Measurements from ENCODE around the gene SDR42E1. TPM values are rescaled to one million over a fixed set of nuclear protein-coding genes. Genes with fewer than 3 reads are reported as not detected.

Gene SDR42E1
- total and polyA plus RNA-seq, 2 of the 4 experiments (the other 2 are of a cell fraction): 0.44 to 0.72 TPM

DNA sequence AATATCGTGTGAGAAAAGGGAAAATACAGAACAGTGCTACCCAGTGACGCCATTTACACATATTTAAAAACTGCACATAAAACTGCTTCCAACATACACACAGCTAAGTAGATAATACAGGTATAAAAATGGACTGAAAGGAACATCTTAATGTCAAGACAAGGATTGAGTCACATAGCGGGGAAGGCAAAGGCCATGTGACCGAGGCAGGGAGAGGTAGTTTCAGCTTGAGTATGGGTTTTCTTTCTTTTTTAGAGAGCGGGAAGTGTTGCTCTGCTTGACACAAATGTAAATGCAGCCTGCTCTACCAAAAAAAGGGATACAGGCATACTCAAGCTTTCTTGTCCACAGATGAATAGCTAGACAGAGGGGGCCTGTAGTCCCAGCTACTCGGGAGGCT lies 46.5 kb downstream of the SDR42E1 start:
- H3K4ac ChIP-seq (ENCODE audit: low read depth, low read length): no peak overlapping the region
- no peaks in the 10 kb centered on the region for H3K27me3 ChIP-seq (ENCODE audit: control insufficient read depth, insufficient read depth, low read length)
- H3K18ac ChIP-seq (ENCODE audit: low read depth, low read length): no peak overlapping the region
- no peak overlapping the region for H3K27ac ChIP-seq (ENCODE audit: insufficient read depth, low read length)
- H3K14ac ChIP-seq (replicated peaks; ENCODE audit: low read depth, low read length): no peak overlapping the region
- no peak overlapping the region for H4K8ac ChIP-seq (ENCODE audit: low read depth in 2 of 2, low read length in 2 of 2)
- WGBS, 2 experiments (ENCODE audit: extremely low coverage in 2 of 2, insufficient read length in 1 of 2): 100% methylated on average over 1 of the region's 6 CpGs; no CpG with 5 or more reads in 1 of the 2 experiments
- ATAC-seq (ENCODE audit: low read depth): no peak
- H2AK9ac ChIP-seq (replicated peaks; ENCODE audit: low read depth, low read length, poor library complexity): no peak overlapping the region
- no peak overlapping the region for H2BK5ac ChIP-seq (ENCODE audit: low read depth, low read length, poor library complexity, severe bottlenecking)
- no peak overlapping the region for H4K5ac ChIP-seq (ENCODE audit: low read depth, low read length)
- H3K9me3 ChIP-seq (ENCODE audit: control insufficient read depth, insufficient read depth, low read length): no peaks in the 10 kb centered on the region
- H2AFZ ChIP-seq (replicated peaks; ENCODE audit: low read length, poor library complexity): no peak overlapping the region
- no peak overlapping the region for H3K23ac ChIP-seq (ENCODE audit: low read depth, low read length)
- BruUV-seq (replicated peaks): no TSS peak
- H3K9ac ChIP-seq (ENCODE audit: low read depth, low read length): no peak overlapping the region
- no peak overlapping the region for H2BK15ac ChIP-seq (ENCODE audit: low read depth, low read length)
- no peaks in the 10 kb centered on the region for H3K79me1 ChIP-seq (ENCODE audit: low read depth in 1 of 2, low read length in 2 of 2)
- H3K4me2 ChIP-seq (ENCODE audit: low read depth, low read length): no peak overlapping the region
- H2BK20ac ChIP-seq (ENCODE audit: low read depth, low read length): no peak overlapping the region
- H3K9me1 ChIP-seq (ENCODE audit: insufficient read depth, low read length): no peaks in the 10 kb centered on the region
- H3K36me3 ChIP-seq (ENCODE audit: control insufficient read depth, insufficient read depth, low read length): no peaks in the 10 kb centered on the region
- dilution Hi-C loops (cut with HindIII; ENCODE audit: low sequenced_read_pairs, unreplicated experiment) (no loop called here), intact Hi-C loops (cut with micrococcal nuclease) (no loop called here), in situ Hi-C loops (cut with MboI; ENCODE audit: low sequenced_read_pairs) (no loop called here)
- H3K4me1 ChIP-seq (ENCODE audit: control insufficient read depth, insufficient read depth, low read length): no peaks in the 10 kb centered on the region
- no peak overlapping the region for H3K56ac ChIP-seq (ENCODE audit: extremely low read depth, insufficient read depth, low read length)
- no peak for DNase-seq
- no peak overlapping the region for H4K91ac ChIP-seq (ENCODE audit: insufficient read depth, low read depth, low read length)
- H3K4me3 ChIP-seq (ENCODE audit: insufficient read depth, low read depth, low read length): no peak overlapping the region
- H4K20me1 ChIP-seq (ENCODE audit: insufficient read depth, low read length): no peaks in the 10 kb centered on the region
- no peak overlapping the region for H2AK5ac ChIP-seq (ENCODE audit: low read depth, low read length)
- ChIA-PET CTCF (no interaction called here), POLR2A (ENCODE audit: unreplicated experiment) (no interaction called here)
- TF ChIP-seq RAD21 (IDR thresholded peaks at IDR 0.05; ENCODE audit: low read length): no peak
- TF ChIP-seq FOS (IDR thresholded peaks at IDR 0.05; ENCODE audit: low read depth, low read length): no peak
- TF ChIP-seq CHD1 (IDR thresholded peaks at IDR 0.05; ENCODE audit: low read depth, low read length): no peak
- TF ChIP-seq POLR2A (IDR thresholded peaks at IDR 0.05; ENCODE audit: low read depth, low read length): no peak
- TF ChIP-seq CEBPB (IDR thresholded peaks at IDR 0.05; ENCODE audit: low read depth, low read length): no peak
- no peak for TF ChIP-seq SMC3 (IDR thresholded peaks at IDR 0.05; ENCODE audit: low read depth, low read length)
- TF ChIP-seq, protein P1, sequence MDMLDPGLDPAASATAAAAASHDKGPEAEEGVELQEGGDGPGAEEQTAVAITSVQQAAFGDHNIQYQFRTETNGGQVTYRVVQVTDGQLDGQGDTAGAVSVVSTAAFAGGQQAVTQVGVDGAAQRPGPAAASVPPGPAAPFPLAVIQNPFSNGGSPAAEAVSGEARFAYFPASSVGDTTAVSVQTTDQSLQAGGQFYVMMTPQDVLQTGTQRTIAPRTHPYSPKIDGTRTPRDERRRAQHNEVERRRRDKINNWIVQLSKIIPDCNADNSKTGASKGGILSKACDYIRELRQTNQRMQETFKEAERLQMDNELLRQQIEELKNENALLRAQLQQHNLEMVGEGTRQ (IDR thresholded peaks at IDR 0.05; ENCODE audit: low read depth, low read length): no peak
- TF ChIP-seq RFX5 (IDR thresholded peaks at IDR 0.05; ENCODE audit: low read depth, low read length): no peak
- TF ChIP-seq, protein P2, sequence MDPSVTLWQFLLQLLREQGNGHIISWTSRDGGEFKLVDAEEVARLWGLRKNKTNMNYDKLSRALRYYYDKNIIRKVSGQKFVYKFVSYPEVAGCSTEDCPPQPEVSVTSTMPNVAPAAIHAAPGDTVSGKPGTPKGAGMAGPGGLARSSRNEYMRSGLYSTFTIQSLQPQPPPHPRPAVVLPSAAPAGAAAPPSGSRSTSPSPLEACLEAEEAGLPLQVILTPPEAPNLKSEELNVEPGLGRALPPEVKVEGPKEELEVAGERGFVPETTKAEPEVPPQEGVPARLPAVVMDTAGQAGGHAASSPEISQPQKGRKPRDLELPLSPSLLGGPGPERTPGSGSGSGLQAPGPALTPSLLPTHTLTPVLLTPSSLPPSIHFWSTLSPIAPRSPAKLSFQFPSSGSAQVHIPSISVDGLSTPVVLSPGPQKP (IDR thresholded peaks at IDR 0.05; ENCODE audit: borderline replicate concordance, low read depth, low read length): no peak
- no peak for TF ChIP-seq MAZ (IDR thresholded peaks at IDR 0.05; ENCODE audit: borderline replicate concordance, low read depth, low read length)
- TF ChIP-seq, protein P3, sequence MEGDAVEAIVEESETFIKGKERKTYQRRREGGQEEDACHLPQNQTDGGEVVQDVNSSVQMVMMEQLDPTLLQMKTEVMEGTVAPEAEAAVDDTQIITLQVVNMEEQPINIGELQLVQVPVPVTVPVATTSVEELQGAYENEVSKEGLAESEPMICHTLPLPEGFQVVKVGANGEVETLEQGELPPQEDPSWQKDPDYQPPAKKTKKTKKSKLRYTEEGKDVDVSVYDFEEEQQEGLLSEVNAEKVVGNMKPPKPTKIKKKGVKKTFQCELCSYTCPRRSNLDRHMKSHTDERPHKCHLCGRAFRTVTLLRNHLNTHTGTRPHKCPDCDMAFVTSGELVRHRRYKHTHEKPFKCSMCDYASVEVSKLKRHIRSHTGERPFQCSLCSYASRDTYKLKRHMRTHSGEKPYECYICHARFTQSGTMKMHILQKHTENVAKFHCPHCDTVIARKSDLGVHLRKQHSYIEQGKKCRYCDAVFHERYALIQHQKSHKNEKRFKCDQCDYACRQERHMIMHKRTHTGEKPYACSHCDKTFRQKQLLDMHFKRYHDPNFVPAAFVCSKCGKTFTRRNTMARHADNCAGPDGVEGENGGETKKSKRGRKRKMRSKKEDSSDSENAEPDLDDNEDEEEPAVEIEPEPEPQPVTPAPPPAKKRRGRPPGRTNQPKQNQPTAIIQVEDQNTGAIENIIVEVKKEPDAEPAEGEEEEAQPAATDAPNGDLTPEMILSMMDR (conservative IDR thresholded peaks at IDR 0.05; ENCODE audit: low read depth, low read length): no peak
- no peak for TF ChIP-seq MXI1 (IDR thresholded peaks at IDR 0.05; ENCODE audit: borderline replicate concordance, low read depth, low read length)
- TF ChIP-seq RCOR1 (IDR thresholded peaks at IDR 0.05; ENCODE audit: insufficient replicate concordance, low read length): no peak
- no peak overlapping the region for H2BK120ac ChIP-seq (ENCODE audit: low read depth, low read length)
